ENCODE data around the gene TCEAL2.
"Not testable (repeated sequence)": the region's sequence is repeated elsewhere in the genome, so short reads cannot be mapped to it uniquely, and the experiment has no call there.

- not testable (repeated sequence) for TF ChIP-seq POLR2AphosphoS5, POLR2A (IDR thresholded peaks at IDR 0.05; ENCODE audit: low read depth, low read length)
Observed at GRCh38 chrX:102140876-102141275, 15.4 kb downstream of the TCEAL2 start.
